SJSA1 (cell line): ENCODE measurements around the gene PFDN1. TPM values are rescaled to one million over a fixed set of nuclear protein-coding genes. Genes with fewer than 3 reads are reported as not detected.
A peak's percentile ranks its signal among the peaks of the same experiment; 100 is the strongest.
"Not testable (repeated sequence)": the region's sequence is repeated elsewhere in the genome, so short reads cannot be mapped to it uniquely, and the experiment has no call there.

Experiments used
- DNase-seq, 2 experiments: peaks; one replicate each; pipeline ENCODE4 v3.0.0-alpha.2; 2015 to 2020; ENCODE audit warnings: low spot score in 2 of 2, low read depth in 1 of 2
- H3K27ac ChIP-seq: fragments of 250-450 bp; sonication (Bioruptor Pico); 2 replicates; pipeline ENCODE4 v1.5.1; 2020; ENCODE audit warnings: mild to moderate bottlenecking, moderate library complexity
- H3K27me3 ChIP-seq: fragments of 250-450 bp; sonication (Bioruptor Pico); replicated peaks from 2 replicates; pipeline ENCODE4 v1.5.1; 2020; ENCODE audit warnings: mild to moderate bottlenecking, moderate library complexity
- H3K36me3 ChIP-seq: fragments of 250-450 bp; sonication (Bioruptor Pico); 2 replicates; pipeline ENCODE4 v1.5.1; 2020; ENCODE audit warnings: mild to moderate bottlenecking
- H3K4me1 ChIP-seq: fragments of 250-450 bp; sonication (Bioruptor Pico); replicated peaks from 2 replicates; pipeline ENCODE4 v1.6.1; 2021; ENCODE audit warnings: mild to moderate bottlenecking
- H3K4me3 ChIP-seq: fragments of 250-450 bp; sonication (Bioruptor Pico); 2 replicates; pipeline ENCODE4 v1.5.1; 2020; ENCODE audit warnings: mild to moderate bottlenecking
- H3K9me3 ChIP-seq: fragments of 250-450 bp; sonication (Bioruptor Pico); replicated peaks from 2 replicates; pipeline ENCODE4 v1.5.1; 2020; ENCODE audit warnings: mild to moderate bottlenecking
- total RNA-seq: library from RNA; depleted of rRNA; stranded (reverse); fragments of >200 nt; shearing (Covaris generic); gene quantifications from 2 replicates; pipeline ENCODE4 v1.2.3, GENCODE V29; 2014; rRNA removed

PFDN1 gene, protein sequence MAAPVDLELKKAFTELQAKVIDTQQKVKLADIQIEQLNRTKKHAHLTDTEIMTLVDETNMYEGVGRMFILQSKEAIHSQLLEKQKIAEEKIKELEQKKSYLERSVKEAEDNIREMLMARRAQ
- total RNA-seq = 200 and 218 TPM in 2 replicates

- Histone ChIP-seq H3K4me3 (peak within 1 kb of the TSS; percentile 58), H3K36me3 (peaks cover 23% of the 10 kb centered on the region), H3K27me3 (no peaks in the 10 kb centered on the region), H3K9me3 (no peaks in the 10 kb centered on the region), H3K4me1 (peaks cover 31% of the 10 kb centered on the region), H3K27ac (peak within 1 kb of the TSS; percentile 73)
- DNase-seq = peak; percentile 97 to 98
These were observed at the start of gene PFDN1 for GRCh38 chr5:140302786-140303639. PFDN1 (minus strand) TSS chr5:140303101; CDS start chr5:140303073, 28 bp downstream.

DNA sequence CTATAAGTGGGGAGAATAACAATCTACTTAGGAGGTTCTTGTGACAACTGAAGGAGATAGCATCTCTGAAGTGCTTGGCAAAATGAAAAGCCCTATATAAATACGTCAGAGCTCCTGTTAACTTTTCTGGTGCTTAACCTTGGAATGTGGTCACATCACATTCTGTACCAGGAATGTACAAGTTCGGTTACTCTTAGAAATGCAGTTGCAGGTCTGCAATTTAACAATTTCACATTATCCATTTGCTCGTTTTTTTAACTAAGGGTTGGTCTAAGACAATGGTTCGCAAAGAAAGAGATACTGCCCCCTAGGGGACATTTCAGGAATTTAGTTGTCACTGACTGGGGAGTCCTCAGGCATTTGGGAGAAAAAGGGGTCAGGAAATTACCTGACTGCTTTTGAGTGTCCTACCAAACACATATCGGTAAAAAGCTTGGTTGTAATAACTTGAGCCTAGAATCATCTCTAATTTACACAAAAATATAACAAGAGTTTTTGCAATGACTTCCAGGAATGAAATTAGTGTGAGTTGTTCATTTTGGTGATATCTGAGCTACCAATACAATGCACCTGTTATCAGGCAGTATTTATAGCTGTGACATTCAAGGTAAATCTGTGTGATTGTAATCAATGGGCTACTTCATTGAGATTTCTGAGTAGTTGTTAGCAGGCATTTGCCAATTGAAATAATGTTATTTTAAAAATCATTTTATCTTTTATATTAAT is 48.9 kb upstream of the PFDN1 start:
- Histone ChIP-seq H3K27ac (no peak overlapping the region), H3K36me3 (no peaks in the 10 kb centered on the region), H3K4me3 (no peak overlapping the region), H3K4me1 (peaks cover 2% of the 10 kb centered on the region; the same call in 1 of the 2 replicates), H3K27me3 (no peaks in the 10 kb centered on the region), H3K9me3 (no peaks in the 10 kb centered on the region)
- peak; percentile 78 to 83 for DNase-seq

DNA sequence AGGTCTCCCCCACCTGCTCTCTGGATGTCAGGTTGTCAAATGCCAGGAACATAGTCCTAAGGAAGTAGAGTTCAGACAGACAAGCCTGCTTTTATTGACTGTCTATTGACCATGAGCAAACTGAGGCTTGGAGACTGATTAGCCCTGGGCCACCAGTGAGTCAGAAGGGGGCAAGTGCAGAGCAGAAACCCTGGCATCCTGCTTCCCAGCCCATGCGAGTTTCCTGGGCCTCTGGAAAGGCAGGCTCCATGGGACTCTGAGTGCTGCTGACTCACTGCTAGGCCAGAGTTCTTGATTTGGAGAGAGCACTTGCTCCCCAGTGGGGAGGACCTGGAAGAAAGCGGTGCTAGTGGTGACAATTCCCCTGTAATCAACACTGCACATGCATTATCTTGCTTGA is 46.3 kb upstream of the PFDN1 start:
- H3K27ac ChIP-seq = no peak overlapping the region
- H3K9me3 ChIP-seq = no peaks in the 10 kb centered on the region; the same call in 1 of the 2 replicates
- H3K4me3 ChIP-seq = no peak overlapping the region
- peaks cover 21% of the 10 kb centered on the region for H3K4me1 ChIP-seq
- DNase-seq = no peak
- H3K27me3 ChIP-seq = no peaks in the 10 kb centered on the region
- peaks cover 13% of the 10 kb centered on the region for H3K36me3 ChIP-seq

DNA sequence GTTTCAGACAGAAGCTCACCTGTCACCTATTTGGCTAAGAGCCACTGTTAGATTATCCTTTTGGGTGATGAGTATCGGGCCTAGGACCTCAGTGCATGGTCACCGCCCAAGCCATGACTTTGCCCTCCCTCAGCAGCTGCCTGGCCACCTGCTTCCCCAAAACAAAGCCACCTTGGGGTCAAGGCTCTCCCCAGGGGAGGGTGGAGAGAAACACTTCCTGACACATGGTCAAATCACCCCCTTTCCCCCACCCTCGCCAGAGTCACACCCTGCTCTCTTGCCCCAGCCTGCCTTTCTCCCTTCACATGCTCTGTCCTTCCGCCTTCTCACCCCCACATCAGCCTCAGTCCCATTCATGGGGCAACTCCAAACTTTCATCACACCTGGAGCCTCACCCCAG is 45.2 kb upstream of the PFDN1 start:
- no peak for DNase-seq
- H3K27ac ChIP-seq = no peak overlapping the region
- no peaks in the 10 kb centered on the region for H3K27me3 ChIP-seq
- H3K36me3 ChIP-seq = peaks cover 23% of the 10 kb centered on the region
- no peak overlapping the region for H3K4me3 ChIP-seq
- H3K9me3 ChIP-seq = no peaks in the 10 kb centered on the region; the same call in 1 of the 2 replicates
- H3K4me1 ChIP-seq = peaks cover 21% of the 10 kb centered on the region

- Histone ChIP-seq H3K27ac (no peak overlapping the region), H3K4me3 (no peak overlapping the region), H3K4me1 (peaks cover 21% of the 10 kb centered on the region), H3K36me3 (peaks cover 31% of the 10 kb centered on the region), H3K27me3 (no peaks in the 10 kb centered on the region), H3K9me3 (no peaks in the 10 kb centered on the region; the same call in 1 of the 2 replicates)
- DNase-seq = no peak
These were observed 44.5 kb upstream of the PFDN1 start for GRCh38 chr5:140347360-140347759.

GRCh38 chr5:140346348-140347221 is 43.7 kb upstream of the PFDN1 start, which contains the start of gene HBEGF:
HBEGF (minus strand) TSS chr5:140346603; CDS start chr5:140346328, 275 bp downstream.
- peak; percentile 85 to 89 for DNase-seq
- Histone ChIP-seq H3K27ac (peak within 1 kb of the TSS; percentile 10), H3K27me3 (no peaks in the 10 kb centered on the region), H3K4me3 (peak within 1 kb of the TSS; percentile 84), H3K36me3 (peaks cover 38% of the 10 kb centered on the region), H3K9me3 (no peaks in the 10 kb centered on the region; the same call in 1 of the 2 replicates), H3K4me1 (peaks cover 21% of the 10 kb centered on the region)

DNA sequence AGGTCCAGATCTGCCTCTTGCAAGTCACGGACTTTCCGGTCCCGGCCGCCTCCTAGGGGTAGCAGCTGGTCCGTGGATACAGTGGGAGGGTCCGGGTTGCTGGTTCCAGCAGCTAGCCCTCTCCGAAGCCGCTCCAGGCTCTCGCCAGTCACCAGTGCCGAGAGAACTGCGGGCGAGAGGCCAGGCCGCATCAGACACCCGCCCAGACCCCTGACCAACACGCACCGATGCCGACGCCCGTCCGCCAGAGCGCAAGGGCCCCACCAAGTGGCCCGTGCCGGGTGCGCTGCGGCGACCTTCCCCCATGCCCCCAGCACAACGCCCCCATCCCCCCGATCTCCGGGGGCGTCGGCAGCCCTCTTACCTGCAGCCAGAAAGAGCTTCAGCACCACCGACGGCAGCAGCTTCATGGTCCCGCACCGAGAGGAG is 43.0 kb upstream of the PFDN1 start:
- DNase-seq = peak; percentile 72 to 80
- Histone ChIP-seq H3K9me3 (no peaks in the 10 kb centered on the region; the same call in 1 of the 2 replicates), H3K4me3 (peak overlapping the region; percentile 84), H3K27me3 (no peaks in the 10 kb centered on the region), H3K36me3 (peaks cover 45% of the 10 kb centered on the region), H3K4me1 (peaks cover 21% of the 10 kb centered on the region), H3K27ac (peak overlapping the region; percentile 10)

DNA sequence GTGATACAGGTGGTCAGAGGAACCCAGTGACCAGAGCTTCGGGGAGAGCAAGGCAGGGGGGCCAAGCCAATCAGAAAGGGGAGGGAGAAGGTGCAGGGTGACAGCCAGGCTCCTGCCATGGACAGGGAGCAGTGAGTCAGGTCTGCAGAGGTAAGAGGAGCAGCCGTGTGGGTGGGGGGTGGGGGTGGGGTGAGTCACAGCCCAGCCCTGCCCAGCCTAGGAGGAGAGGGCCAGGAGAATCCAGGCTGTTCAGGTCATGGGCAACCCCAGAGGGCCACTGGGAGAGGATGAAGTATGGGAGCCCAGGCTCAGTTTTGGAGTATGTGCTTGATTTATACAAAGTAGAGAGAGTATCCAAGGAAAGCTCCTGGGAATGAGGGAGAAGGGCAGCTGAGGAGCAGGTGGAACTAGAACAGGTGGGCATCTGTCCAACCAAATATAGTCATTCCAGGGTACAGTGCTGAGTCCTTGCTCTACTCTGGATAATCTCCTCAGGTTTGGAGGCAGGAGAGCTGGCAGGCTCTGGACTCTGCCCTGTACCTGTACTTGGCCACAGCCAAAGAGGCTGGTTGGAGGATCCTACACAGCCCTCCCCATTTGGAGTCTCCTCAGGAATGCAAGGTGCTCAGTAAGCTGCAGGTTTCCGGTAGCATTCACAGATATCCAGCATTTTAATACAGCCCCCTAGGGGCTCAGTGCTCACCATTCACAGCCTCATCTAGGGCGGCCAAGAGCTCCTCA is 42.0 kb upstream of the PFDN1 start:
- Histone ChIP-seq H3K4me1 (peaks cover 21% of the 10 kb centered on the region), H3K9me3 (no peaks in the 10 kb centered on the region; the same call in 1 of the 2 replicates), H3K27ac (no peak overlapping the region), H3K4me3 (peak overlapping the region; percentile 84; the same call in 1 of the 2 replicates), H3K36me3 (peaks cover 51% of the 10 kb centered on the region), H3K27me3 (no peaks in the 10 kb centered on the region)
- DNase-seq = no peak

- H3K9me3 ChIP-seq, H3K27me3 ChIP-seq, H3K27ac ChIP-seq, DNase-seq, H3K4me3 ChIP-seq: not testable (repeated sequence)
- Histone ChIP-seq H3K36me3 (peaks cover 61% of the 10 kb centered on the region), H3K4me1 (peaks cover 23% of the 10 kb centered on the region)
These were observed 40.9 kb upstream of the PFDN1 start for GRCh38 chr5:140343849-140344248.

DNA sequence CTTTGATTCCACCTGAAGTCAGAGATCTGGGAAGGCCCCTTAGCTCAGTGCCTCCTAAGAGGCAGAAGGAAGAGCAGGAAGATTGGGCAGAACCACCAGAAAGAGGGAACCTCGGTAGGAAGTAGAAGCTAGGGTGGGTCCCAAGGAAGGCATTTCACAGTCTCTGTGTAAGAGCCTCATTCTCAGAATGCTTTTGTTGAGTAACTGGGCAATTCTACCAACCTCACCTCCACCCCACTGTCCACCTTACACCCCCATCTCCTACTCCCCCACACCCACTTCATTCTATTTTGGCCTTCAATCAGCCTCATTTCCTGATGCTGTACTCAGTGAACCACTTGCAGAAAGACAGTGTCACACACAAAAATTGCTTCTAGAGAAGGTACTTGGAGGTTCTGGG is 40.0 kb upstream of the PFDN1 start:
- peaks cover 70% of the 10 kb centered on the region for H3K36me3 ChIP-seq
- no peaks in the 10 kb centered on the region for H3K27me3 ChIP-seq
- no peak for DNase-seq
- peaks cover 28% of the 10 kb centered on the region for H3K4me1 ChIP-seq
- H3K4me3 ChIP-seq = no peak overlapping the region
- H3K27ac ChIP-seq = no peak overlapping the region
- H3K9me3 ChIP-seq = no peaks in the 10 kb centered on the region; the same call in 1 of the 2 replicates

DNA sequence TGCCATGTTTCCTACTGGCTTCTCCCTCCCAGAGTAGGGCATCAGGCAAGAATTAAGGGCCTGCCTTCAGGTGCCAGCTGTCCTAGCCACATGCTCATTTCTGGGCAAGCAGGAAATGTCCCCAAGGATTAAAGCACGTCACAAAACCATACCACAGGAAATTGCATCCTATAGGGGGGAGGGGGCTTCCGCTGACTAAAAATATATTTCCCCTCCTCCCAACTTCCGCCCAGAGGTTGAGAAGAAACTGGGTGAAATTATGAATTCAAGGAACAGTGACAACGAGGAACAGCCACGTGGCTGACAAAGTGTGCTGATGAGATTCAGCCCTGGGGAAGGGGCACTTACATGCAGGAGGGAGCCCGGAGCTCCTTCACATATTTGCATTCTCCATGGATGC is 39.4 kb upstream of the PFDN1 start:
- Histone ChIP-seq H3K27me3 (no peaks in the 10 kb centered on the region), H3K9me3 (no peaks in the 10 kb centered on the region; the same call in 1 of the 2 replicates), H3K4me3 (no peak overlapping the region), H3K27ac (no peak overlapping the region), H3K36me3 (peaks cover 76% of the 10 kb centered on the region), H3K4me1 (peaks cover 28% of the 10 kb centered on the region)
- no peak for DNase-seq

DNA sequence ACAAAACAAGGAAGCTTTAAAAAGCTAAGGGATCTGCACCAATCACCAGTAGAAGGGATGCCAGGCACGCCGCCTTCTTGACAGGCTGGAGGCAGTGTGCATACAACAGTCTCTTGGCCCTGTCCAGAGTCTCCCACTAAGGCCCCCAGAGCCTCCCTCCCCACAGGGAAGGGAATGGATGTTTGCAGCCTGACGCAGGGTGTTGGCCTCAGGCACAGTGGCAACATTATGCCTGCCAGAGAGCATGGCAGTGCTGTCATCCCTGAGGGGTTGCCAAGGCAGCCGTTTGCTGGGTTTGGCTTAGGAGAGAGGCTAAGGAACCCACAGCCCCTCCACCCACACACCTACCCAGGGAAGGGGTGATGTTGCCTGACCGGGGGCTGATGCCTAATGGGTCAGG is 38.7 kb upstream of the PFDN1 start:
- H3K4me3 ChIP-seq = no peak overlapping the region
- H3K9me3 ChIP-seq = no peaks in the 10 kb centered on the region; the same call in 1 of the 2 replicates
- no peak overlapping the region for H3K27ac ChIP-seq
- peaks cover 80% of the 10 kb centered on the region for H3K36me3 ChIP-seq
- peaks cover 23% of the 10 kb centered on the region for H3K4me1 ChIP-seq
- no peaks in the 10 kb centered on the region for H3K27me3 ChIP-seq
- no peak for DNase-seq
